Central memory CD8-positive, alpha-beta T cell (primary cell): Measurements from ENCODE around the gene MAP3K14.

Experiments used
- ATAC-seq: fragments of 150-1000 bp; cut with Tn5 transposase; replicated peaks from 2 replicates; pipeline ENCODE4 v1.10.0; 2022; ENCODE audit warnings: mild to moderate bottlenecking, moderate FRiP score, moderate number of reproducible peaks; ENCODE audit not compliant: poor library complexity, severe bottlenecking; ENCODE audit errors: extremely low read depth
- DNase-seq, 2 donors: peaks; one replicate each; pipeline ENCODE4 v3.0.0; 2021; ENCODE audit warnings: low spot score in 2 of 2
- H3K27ac Mint-ChIP-seq: one replicate; pipeline ENCODE4 v1.8.0; 2022; ENCODE audit warnings: low read depth, mild to moderate bottlenecking, moderate library complexity, mixed read lengths
- H3K27me3 Mint-ChIP-seq: one replicate; pipeline ENCODE4 v1.8.0; 2022; ENCODE audit warnings: mixed read lengths
- H3K36me3 Mint-ChIP-seq: one replicate; pipeline ENCODE4 v1.8.0; 2022; ENCODE audit warnings: mild to moderate bottlenecking, moderate library complexity, mixed read lengths; ENCODE audit not compliant: insufficient read depth
- H3K4me1 Mint-ChIP-seq: one replicate; pipeline ENCODE4 v1.8.0; 2022; ENCODE audit warnings: mixed read lengths
- H3K4me3 Mint-ChIP-seq: one replicate; pipeline ENCODE4 v1.8.0; 2022; ENCODE audit warnings: mild to moderate bottlenecking, moderate library complexity, mixed read lengths
- H3K9me3 Mint-ChIP-seq: one replicate; pipeline ENCODE4 v1.8.0; 2022; ENCODE audit warnings: mixed read lengths

The MAP3K14 gene

DNA sequence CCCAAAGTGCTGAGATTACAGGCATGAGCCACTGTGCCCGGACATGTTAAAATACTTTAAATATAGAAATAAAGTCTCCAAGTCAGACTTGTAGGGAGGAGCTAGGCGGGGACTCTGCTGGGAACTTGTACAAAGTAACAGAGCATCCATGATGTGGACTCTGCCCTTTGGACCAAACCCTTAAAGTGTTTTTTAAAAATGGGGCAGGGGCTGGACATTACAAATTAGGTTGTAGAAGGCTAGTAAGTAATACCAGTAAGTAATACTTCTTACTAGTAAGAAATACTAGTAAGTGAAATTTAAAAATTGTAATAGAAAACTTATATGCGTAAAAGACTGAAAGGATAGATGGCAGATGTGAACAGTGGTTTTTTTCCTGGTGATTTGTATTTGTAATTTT lies 45.2 kb downstream of the MAP3K14 start:
- no peak overlapping the region for H3K4me3 Mint-ChIP-seq
- no peaks in the 10 kb centered on the region for H3K27me3 Mint-ChIP-seq
- H3K4me1 Mint-ChIP-seq: no peaks in the 10 kb centered on the region
- no peaks in the 10 kb centered on the region for H3K9me3 Mint-ChIP-seq
- ATAC-seq: no peak
- no peak for DNase-seq
- H3K36me3 Mint-ChIP-seq: peaks cover 48% of the 10 kb centered on the region
- H3K27ac Mint-ChIP-seq: no peak overlapping the region

DNA sequence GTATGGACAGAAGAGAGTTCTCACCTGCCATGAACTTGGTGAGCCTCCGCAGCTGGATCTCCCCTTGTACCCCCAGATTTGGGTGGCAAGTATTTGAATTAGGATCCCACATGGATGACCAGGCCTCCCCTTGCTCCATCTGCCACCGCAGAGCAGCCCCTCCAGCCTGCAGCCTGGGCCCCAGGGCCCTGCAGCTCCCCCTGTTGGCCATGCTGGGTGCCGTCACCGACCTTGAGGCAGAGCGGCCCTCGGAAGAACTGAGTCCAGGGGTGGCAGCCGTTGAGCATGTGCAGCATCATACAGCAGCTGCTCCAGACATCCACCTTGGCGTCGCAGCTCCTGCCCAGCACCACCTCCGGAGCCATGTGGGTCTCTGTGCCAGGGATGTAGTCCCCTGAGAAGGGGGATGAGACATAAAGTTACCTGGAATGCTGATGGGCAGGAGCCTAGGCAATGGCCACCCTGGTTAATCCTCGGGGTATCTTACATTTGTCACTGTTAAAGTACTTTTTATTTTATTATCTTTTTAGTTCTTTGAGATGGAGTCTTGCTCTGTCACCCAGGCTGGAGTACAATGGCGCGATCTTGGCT lies 45.9 kb downstream of the MAP3K14 start:
- ATAC-seq (no peak), DNase-seq (peak; percentile 39 to 43)
- Mint-ChIP-seq H3K36me3 (peaks cover 48% of the 10 kb centered on the region), H3K9me3 (no peaks in the 10 kb centered on the region), H3K4me1 (no peaks in the 10 kb centered on the region), H3K27ac (no peak overlapping the region), H3K4me3 (no peak overlapping the region), H3K27me3 (no peaks in the 10 kb centered on the region)

DNA sequence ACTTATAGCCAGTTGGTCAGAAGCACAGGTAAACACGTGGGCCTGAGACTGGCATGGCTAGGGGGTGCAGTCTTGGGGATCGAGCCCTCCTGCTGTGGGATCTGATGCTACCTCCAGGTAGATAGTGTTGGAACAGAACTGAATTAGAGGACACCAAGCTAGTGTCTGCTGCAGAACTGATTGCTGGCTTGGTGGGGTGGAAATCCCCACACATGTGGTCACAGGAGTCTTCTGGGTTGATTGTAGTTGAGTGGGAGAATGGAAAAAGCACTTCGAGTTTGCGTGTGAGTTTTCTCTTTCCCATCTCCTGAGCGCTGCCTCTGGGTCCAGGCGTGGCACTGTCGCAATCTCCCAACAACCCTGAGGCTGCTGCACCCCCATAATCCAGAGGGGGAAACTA lies 46.9 kb downstream of the MAP3K14 start:
- Mint-ChIP-seq H3K4me3 (no peak overlapping the region), H3K36me3 (peaks cover 53% of the 10 kb centered on the region), H3K9me3 (no peaks in the 10 kb centered on the region), H3K27ac (peak overlapping the region; percentile 16), H3K4me1 (no peaks in the 10 kb centered on the region), H3K27me3 (no peaks in the 10 kb centered on the region)
- ATAC-seq (no peak), DNase-seq (no peak)

DNA sequence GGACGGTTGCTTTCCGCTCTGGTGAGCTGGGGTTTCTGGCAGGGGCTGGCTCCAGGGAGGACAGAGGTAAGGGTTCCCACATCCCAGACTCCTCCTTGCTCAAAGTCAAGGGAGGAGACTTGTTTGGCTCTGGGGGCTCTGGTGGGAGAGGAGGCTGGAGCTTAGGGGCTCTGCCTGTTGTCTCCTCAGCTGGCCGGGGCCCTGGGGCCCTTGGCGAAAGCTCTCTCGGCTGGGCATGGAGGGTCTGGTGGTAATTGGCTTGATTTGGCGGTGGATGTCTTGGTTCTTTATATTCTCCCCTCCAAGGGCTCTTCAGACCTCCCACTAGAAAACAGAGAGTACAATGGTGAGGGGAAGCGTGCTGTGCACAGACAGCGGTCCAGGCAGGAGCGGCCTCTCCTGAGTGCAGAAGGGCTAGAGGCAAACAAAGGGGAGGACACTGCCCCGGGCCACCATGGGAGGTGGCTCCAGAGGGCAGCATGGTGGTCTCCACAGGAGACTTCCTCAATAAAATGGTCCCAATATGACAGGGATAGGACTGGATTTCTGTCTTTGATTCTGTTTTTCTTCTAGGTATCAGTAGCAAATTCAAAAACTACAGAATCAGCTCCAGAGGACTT lies 49.3 kb downstream of the MAP3K14 start:
- H3K4me1 Mint-ChIP-seq: no peaks in the 10 kb centered on the region
- H3K4me3 Mint-ChIP-seq: no peak overlapping the region
- DNase-seq: no peak
- no peaks in the 10 kb centered on the region for H3K9me3 Mint-ChIP-seq
- H3K36me3 Mint-ChIP-seq: peaks cover 53% of the 10 kb centered on the region
- H3K27ac Mint-ChIP-seq: peak overlapping the region; percentile 73
- no peak for ATAC-seq
- H3K27me3 Mint-ChIP-seq: no peaks in the 10 kb centered on the region

DNA sequence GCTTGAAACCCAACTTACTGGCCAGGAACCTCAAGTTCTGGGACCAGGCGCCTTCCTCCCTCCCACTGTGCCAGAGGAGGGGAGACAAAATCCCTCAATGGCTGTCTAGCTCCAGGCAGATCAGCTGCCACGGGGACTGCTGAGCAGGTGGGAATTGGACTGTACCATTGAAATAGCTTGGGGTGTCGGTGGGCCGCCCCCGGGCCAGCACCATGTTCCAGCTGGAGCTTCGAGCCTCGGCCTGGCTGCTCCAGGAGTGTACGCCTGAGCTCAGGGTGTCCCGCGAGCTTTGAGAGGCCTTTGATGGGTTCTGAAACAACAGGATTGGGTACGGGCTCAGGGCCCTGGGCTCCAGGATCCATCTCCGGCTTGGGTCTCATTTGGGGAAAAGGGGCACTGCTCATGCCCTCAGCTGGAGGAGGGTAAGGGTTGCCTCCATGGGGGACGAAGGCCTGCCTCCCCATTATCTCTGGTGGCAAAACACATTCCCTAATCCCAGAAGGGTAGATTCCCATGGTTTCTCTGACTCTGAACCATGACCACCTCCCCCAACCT lies 50.4 kb downstream of the MAP3K14 start:
- Mint-ChIP-seq H3K27ac (no peak overlapping the region), H3K4me1 (no peaks in the 10 kb centered on the region), H3K36me3 (peaks cover 45% of the 10 kb centered on the region), H3K27me3 (no peaks in the 10 kb centered on the region), H3K4me3 (no peak overlapping the region), H3K9me3 (no peaks in the 10 kb centered on the region)
- DNase-seq (no peak), ATAC-seq (no peak)

DNA sequence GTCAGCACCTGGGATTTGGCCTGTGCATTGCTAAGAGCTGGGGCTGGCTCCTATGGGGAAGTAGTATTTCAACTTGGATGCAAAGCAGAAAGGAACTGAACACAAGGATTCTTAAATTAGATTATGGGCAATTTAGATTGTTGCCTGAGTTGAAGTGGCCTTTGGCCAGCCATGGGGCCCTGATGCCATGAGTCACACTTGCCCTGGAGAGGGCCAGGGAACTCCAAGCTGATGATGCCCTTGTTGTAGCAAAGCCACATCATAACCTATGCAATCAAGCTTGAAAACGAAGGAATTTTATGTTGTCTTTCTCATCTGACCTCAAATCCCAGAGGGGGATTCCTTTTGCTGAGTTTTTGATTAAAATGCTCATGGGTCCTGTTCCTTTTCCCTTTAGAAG lies 51.0 kb downstream of the MAP3K14 start:
- Mint-ChIP-seq H3K4me1 (no peaks in the 10 kb centered on the region), H3K27ac (no peak overlapping the region), H3K36me3 (peaks cover 41% of the 10 kb centered on the region), H3K27me3 (no peaks in the 10 kb centered on the region), H3K4me3 (no peak overlapping the region), H3K9me3 (no peaks in the 10 kb centered on the region)
- ATAC-seq: no peak
- no peak for DNase-seq

DNA sequence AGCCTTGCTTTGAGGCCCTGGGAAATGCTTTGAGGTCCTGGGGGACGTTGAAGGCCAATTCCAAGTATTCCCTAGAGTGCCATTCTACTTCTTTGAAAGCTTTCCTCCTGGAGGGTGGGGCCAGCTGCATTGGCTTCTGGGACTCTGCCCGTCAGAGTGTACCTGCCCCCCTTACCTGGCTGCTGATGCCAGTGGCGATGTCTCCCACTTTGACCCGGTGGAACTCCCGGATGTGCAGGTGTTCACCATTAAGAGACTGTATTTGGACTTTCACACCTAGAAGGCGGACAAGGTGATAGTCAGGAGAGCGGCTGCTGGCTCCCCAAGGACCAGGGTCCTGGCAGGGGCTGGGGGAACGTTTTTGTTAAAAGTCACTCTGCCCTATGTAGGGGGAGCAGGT lies 51.8 kb downstream of the MAP3K14 start:
- DNase-seq (no peak), ATAC-seq (no peak)
- no peak overlapping the region for H3K4me3 Mint-ChIP-seq
- peaks cover 34% of the 10 kb centered on the region for H3K36me3 Mint-ChIP-seq
- no peaks in the 10 kb centered on the region for H3K4me1 Mint-ChIP-seq
- H3K27ac Mint-ChIP-seq: no peak overlapping the region
- no peaks in the 10 kb centered on the region for H3K27me3 Mint-ChIP-seq
- no peaks in the 10 kb centered on the region for H3K9me3 Mint-ChIP-seq

DNA sequence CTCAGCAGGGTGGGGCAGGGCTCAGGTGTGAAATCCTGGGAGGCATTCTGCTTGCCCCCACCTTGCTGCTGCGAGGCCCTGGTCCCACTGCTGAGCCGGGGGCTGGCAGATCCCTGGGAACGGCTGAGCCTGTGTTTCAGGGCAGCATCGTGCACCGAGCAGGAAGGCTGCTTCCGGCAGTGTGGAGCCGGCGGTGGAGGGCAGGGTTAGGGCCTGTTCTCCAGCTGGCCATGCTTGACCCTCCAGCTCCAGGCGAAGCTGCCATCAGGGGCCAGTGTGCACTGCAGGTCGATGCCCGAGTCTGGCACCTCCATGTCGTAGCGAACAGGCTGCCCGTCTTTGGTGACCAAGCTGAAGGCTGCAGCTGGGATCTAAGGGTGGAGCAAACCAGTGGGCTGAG lies 52.4 kb downstream of the MAP3K14 start:
- Mint-ChIP-seq H3K36me3 (peaks cover 31% of the 10 kb centered on the region), H3K9me3 (no peaks in the 10 kb centered on the region), H3K4me3 (no peak overlapping the region), H3K4me1 (no peaks in the 10 kb centered on the region), H3K27me3 (no peaks in the 10 kb centered on the region), H3K27ac (no peak overlapping the region)
- ATAC-seq (no peak), DNase-seq (no peak)

DNA sequence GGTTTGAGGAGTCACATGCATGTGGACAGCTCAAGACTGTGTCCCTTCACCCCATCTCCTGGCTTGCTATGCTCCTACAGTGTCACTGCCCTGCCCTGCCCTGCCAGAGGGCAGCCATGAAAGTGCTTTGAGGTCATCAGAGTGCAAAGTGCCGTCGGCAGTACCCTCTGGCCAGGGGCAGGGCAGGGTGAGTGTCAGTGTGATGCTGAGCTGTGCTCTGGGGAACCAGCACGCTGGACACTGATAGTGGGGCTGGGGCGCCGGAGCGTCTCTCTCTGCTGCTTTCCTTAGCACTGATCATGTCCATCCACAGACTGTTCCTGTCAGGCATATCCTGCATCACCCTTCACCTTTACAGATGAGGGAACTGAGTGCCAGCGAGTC lies 53.4 kb downstream of the MAP3K14 start:
- no peak for DNase-seq
- Mint-ChIP-seq H3K9me3 (no peaks in the 10 kb centered on the region), H3K27me3 (no peaks in the 10 kb centered on the region), H3K27ac (no peak overlapping the region), H3K36me3 (peaks cover 21% of the 10 kb centered on the region), H3K4me3 (no peak overlapping the region), H3K4me1 (no peaks in the 10 kb centered on the region)
- ATAC-seq: no peak

DNA sequence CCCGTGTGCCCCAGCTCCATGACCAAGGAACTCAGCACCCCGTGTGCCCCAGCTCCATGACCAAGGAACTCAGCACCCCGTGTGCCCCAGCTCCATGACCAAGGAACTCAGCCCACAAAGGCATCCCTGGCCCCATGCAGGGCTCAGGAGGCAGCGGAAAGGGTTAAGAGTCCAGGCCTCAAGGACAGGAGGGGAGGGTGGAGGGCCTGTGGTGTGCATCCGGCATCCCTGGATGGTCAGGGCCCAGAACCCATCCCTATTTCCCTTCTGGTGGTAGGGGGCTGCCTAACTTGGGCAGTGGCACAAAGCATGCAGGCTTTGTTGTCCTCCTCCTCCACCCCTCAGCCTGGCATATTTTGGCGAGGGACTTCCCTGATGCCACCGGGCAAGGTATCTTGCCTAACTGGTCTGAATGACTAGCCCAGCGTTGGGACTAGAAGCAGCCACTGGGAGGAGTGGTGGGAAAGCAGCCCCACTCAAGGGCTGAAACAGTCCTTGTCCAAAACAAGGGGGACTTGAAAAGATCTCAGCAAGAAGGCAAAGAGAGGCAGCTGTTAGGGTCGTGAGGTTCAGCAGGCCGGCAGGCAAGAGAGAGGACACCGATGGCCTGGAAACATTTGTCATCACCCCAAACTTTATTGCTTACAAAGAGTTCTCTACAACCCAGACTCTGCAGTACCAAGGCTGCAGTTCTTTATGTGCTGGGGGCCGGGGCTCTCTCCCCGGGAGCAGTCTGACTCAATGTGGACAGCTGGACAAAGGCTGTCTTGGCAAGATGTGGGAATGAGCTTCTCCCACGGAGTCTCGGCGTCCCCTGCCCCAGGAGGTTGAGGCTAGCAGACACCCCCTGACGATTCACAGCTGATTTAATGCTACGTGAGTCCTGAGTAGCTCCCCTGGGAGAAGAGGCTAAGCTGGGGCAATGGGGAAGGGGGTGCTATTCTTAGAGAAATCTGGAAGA lies 54.0 kb downstream of the MAP3K14 start:
- H3K9me3 Mint-ChIP-seq: no peaks in the 10 kb centered on the region
- peaks cover under 1% of the 10 kb centered on the region for H3K4me1 Mint-ChIP-seq
- H3K4me3 Mint-ChIP-seq: peak overlapping the region; percentile 82
- ATAC-seq (no peak), DNase-seq (no peak)
- H3K36me3 Mint-ChIP-seq: peaks cover 16% of the 10 kb centered on the region
- H3K27me3 Mint-ChIP-seq: no peaks in the 10 kb centered on the region
- peak overlapping the region; percentile 53 for H3K27ac Mint-ChIP-seq

DNA sequence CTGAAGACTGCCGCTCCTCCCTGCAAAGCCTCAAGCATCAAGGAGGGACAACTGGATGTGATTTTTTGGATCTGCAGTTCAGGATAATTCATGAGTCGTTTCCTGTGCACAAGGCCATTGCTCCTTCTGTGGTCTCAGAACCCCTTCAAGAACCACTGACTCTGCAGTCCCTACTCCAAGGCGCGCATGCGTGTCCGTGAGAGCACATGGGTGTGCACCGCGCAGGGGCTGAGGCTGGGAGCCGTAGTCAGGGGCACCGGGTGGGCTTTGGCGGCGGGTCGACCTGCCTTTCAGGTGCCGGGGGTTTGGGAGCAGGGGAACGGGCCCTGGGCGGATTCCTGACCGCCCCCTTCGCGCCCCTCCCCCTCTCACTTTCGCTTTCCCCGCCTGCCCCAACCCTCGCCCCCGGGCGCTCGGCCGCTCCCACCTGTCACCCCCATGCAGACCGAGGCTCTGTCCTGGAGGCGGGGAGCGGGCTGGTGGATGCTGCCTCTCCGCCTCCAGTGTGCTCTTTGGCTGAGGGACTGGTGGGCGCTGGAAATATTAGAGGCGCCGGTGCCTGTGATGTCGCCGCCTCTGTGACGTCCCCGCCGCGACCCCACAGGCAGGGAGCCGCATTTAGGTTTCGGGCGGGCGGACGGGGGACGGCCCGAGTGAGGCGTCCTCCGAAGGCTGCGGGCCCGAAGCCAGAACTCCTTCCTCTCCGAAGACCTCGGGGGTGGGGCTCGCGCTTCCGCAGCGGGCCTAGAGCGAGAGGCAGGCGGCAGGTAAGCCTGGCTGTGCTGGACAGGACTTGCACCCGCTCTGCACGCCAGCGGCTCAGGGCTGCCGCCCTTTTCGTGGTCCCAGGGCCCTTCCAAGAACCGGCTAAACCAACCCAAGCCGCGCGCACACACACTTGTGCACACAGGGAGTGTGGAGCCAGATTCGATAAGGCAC lies 55.0 kb downstream of the MAP3K14 start, which contains the start of gene SPATA32:
Gene SPATA32, minus strand, starts transcription at position 518 of the 939 bp plus-strand sequence. Its CDS starts 78 bp downstream, at position 440.
- Mint-ChIP-seq H3K27me3 (no peaks in the 10 kb centered on the region), H3K4me3 (peak within 1 kb of the TSS; percentile 82), H3K27ac (peak within 1 kb of the TSS; percentile 53), H3K36me3 (peaks cover 12% of the 10 kb centered on the region), H3K4me1 (peaks cover 8% of the 10 kb centered on the region), H3K9me3 (no peaks in the 10 kb centered on the region)
- DNase-seq (peak; percentile 46 to 50), ATAC-seq (peak; percentile 89)
